H1 (cell line): ENCODE results near the gene MACROD2. TPM values are rescaled to one million over a fixed set of nuclear protein-coding genes. Genes with fewer than 3 reads are reported as not detected.

Source experiments
- CTCF ChIA-PET: fragments of 300-600 bp; sonication (Branson Sonifier 250); formaldehyde crosslinking; loops from one replicate; lab custom pipeline; 2021; ENCODE audit not compliant: partially characterized antibody; lab: Charles Lee
- POLR2A ChIA-PET: fragments of 300-600 bp; sonication (Branson Sonifier 250); formaldehyde crosslinking; loops from one replicate; lab custom pipeline; 2021; ENCODE audit warnings: inconsistent platforms; ENCODE audit not compliant: partially characterized antibody; lab: Charles Lee
- DNase-seq, 2 experiments: peaks; one replicate each; pipeline versions ENCODE4 v3.0.0 to v3.0.0-alpha.2; 2010 to 2022; ENCODE audit warnings: low spot score in 2 of 2, low read depth in 1 of 2, mixed read lengths in 1 of 2
- FAIRE-seq: peaks from 2 replicates; lab custom pipeline; 2011; peaks lifted over from hg19 to GRCh38; lab: Jason Lieb, UNC
- H2AFZ ChIP-seq: 2 replicates; pipeline ENCODE4 v1.8.1; 2012; ENCODE audit warnings: low read length, inconsistent platforms
- H2AK5ac ChIP-seq: 2 replicates; pipeline ENCODE4 v1.6.1; 2013; ENCODE audit warnings: low read depth, low read length
- H2BK120ac ChIP-seq: replicated peaks from 2 replicates; pipeline ENCODE3; 2013; ENCODE audit warnings: low read depth, low read length, inconsistent platforms
- H2BK12ac ChIP-seq: 2 replicates; pipeline ENCODE4 v1.6.1; 2013; ENCODE audit warnings: low read depth, low read length
- H2BK15ac ChIP-seq: 2 replicates; pipeline ENCODE4 v1.6.1; 2013; ENCODE audit warnings: low read length
- H2BK20ac ChIP-seq: 2 replicates; pipeline ENCODE4 v1.6.1; 2013; ENCODE audit warnings: low read length
- H2BK5ac ChIP-seq: 2 replicates; pipeline ENCODE4 v1.6.1; 2013; ENCODE audit warnings: low read depth, low read length
- H3K14ac ChIP-seq: 2 replicates; pipeline ENCODE4 v1.6.1; 2013; ENCODE audit warnings: inconsistent platforms; ENCODE audit not compliant: insufficient read length
- H3K18ac ChIP-seq: 2 replicates; pipeline ENCODE4 v1.6.1; 2013; ENCODE audit warnings: low read length; ENCODE audit errors: extremely low read depth
- H3K23ac ChIP-seq: 2 replicates; pipeline ENCODE4 v1.6.1; 2013; ENCODE audit warnings: inconsistent platforms; ENCODE audit not compliant: insufficient read length
- H3K23me2 ChIP-seq: 2 replicates; pipeline ENCODE4 v1.6.1; 2013; ENCODE audit warnings: low read depth, low read length
- H3K27ac ChIP-seq: 2 replicates; pipeline ENCODE4 v1.6.1; 2011; ENCODE audit warnings: low read depth, low read length, inconsistent platforms
- H3K27me3 ChIP-seq, 4 experiments: replicated peaks in 1 of 4; 1 replicate in 1 of 4; 2 replicates in 3 of 4; pipeline versions ENCODE4 v1.6.1 to v1.8.1; 2011 to 2013; ENCODE audit warnings: low read length in 3 of 4, mild to moderate bottlenecking in 3 of 4, inconsistent platforms in 2 of 4, mixed read lengths in 2 of 4, moderate library complexity in 1 of 4; ENCODE audit not compliant: control insufficient read depth in 3 of 4, insufficient read depth in 3 of 4; ENCODE audit errors: extremely low read depth in 1 of 4
- H3K36me3 ChIP-seq, 4 experiments: 2 replicates each; pipeline versions ENCODE4 v1.6.1 to v1.8.1; 2011 to 2013; ENCODE audit warnings: mild to moderate bottlenecking in 4 of 4, low read length in 3 of 4, moderate library complexity in 2 of 4, control low read depth in 1 of 4, inconsistent platforms in 1 of 4; ENCODE audit not compliant: insufficient read depth in 4 of 4, control insufficient read depth in 2 of 4
- H3K4ac ChIP-seq: replicated peaks from 2 replicates; pipeline ENCODE3; 2013; ENCODE audit warnings: low read length, low read depth, mixed read lengths, inconsistent platforms; ENCODE audit not compliant: insufficient read length
- H3K4me1 ChIP-seq, 4 experiments: replicated peaks in 1 of 4; 1 replicate in 1 of 4; 2 replicates in 3 of 4; pipeline versions ENCODE4 v1.6.1 to v1.8.1; 2011 to 2013; ENCODE audit warnings: low read length in 3 of 4, inconsistent platforms in 2 of 4, mixed read lengths in 1 of 4; ENCODE audit not compliant: insufficient read depth in 4 of 4, control insufficient read depth in 3 of 4
- H3K4me2 ChIP-seq, 2 experiments: 2 replicates each; pipeline versions ENCODE4 v1.6.1 to v1.8.1; 2011 to 2013; ENCODE audit warnings: low read depth in 2 of 2, low read length in 2 of 2, control low read depth in 1 of 2, inconsistent platforms in 1 of 2, mild to moderate bottlenecking in 1 of 2; ENCODE audit not compliant: insufficient read depth in 1 of 2
- H3K4me3 ChIP-seq, 4 experiments: fragments of 200-600, 300-600 bp in 1 of 4; sonication (generic), shearing (Covaris generic), sonication (Bioruptor Twin) in 1 of 4; 2 replicates each; pipeline versions ENCODE4 v1.5.1 to v1.8.1; 2011 to 2016; ENCODE audit warnings: low read length in 4 of 4, low read depth in 3 of 4, control low read depth in 2 of 4, inconsistent platforms in 2 of 4, mild to moderate bottlenecking in 2 of 4, mixed read lengths in 1 of 4, moderate library complexity in 1 of 4; ENCODE audit not compliant: insufficient read depth in 2 of 4; ENCODE audit errors: extremely low read depth in 1 of 4
- H3K56ac ChIP-seq: replicated peaks from 2 replicates; pipeline ENCODE3; 2013; ENCODE audit warnings: low read depth, mild to moderate bottlenecking, mixed read lengths, low read length, inconsistent platforms; ENCODE audit not compliant: insufficient read length
- H3K79me1 ChIP-seq: 2 replicates; pipeline ENCODE4 v1.6.1; 2013; ENCODE audit warnings: low read depth, low read length, control low read depth
- H3K79me2 ChIP-seq, 2 experiments: 2 replicates each; pipeline versions ENCODE4 v1.6.1 to v1.8.1; 2012 to 2013; ENCODE audit warnings: low read length in 2 of 2, mild to moderate bottlenecking in 2 of 2, inconsistent platforms in 1 of 2; ENCODE audit not compliant: insufficient read depth in 2 of 2, control insufficient read depth in 1 of 2
- H3K9ac ChIP-seq, 4 experiments: replicated peaks in 1 of 4; 1 replicate in 1 of 4; 2 replicates in 3 of 4; pipeline versions ENCODE4 v1.6.1 to v1.8.1; 2011 to 2013; ENCODE audit warnings: low read depth in 3 of 4, low read length in 3 of 4, control low read depth in 2 of 4, mild to moderate bottlenecking in 2 of 4, moderate library complexity in 2 of 4, inconsistent platforms in 1 of 4; ENCODE audit errors: extremely low read depth in 1 of 4
- H3K9me3 ChIP-seq, 2 experiments: 2 replicates each; pipeline versions ENCODE4 v1.6.1 to v1.8.1; 2012 to 2013; ENCODE audit warnings: mild to moderate bottlenecking in 2 of 2, moderate library complexity in 2 of 2, control low read depth in 1 of 2, inconsistent platforms in 1 of 2, low read depth in 1 of 2, low read length in 1 of 2, mixed read lengths in 1 of 2; ENCODE audit not compliant: insufficient read depth in 2 of 2
- H4K20me1 ChIP-seq, 2 experiments: replicated peaks in 1 of 2; 2 replicates each; pipeline versions ENCODE3 to v1.8.1; 2011 to 2013; ENCODE audit warnings: inconsistent platforms in 2 of 2, low read length in 2 of 2, mild to moderate bottlenecking in 1 of 2; ENCODE audit not compliant: insufficient read depth in 2 of 2, control insufficient read depth in 1 of 2
- H4K5ac ChIP-seq: 2 replicates; pipeline ENCODE4 v1.6.1; 2013; ENCODE audit warnings: low read length, low read depth, mixed read lengths, inconsistent platforms; ENCODE audit not compliant: insufficient read length
- H4K8ac ChIP-seq: 2 replicates; pipeline ENCODE4 v1.8.0; 2013; ENCODE audit warnings: mild to moderate bottlenecking, moderate library complexity, low read length, inconsistent platforms; ENCODE audit not compliant: insufficient read depth; ENCODE audit errors: extremely low read depth
- H4K91ac ChIP-seq: replicated peaks from 2 replicates; pipeline ENCODE3; 2013; ENCODE audit warnings: low read length, mixed read lengths, inconsistent platforms; ENCODE audit not compliant: insufficient read length
- ATF2 ChIP-seq: IDR thresholded peaks from 2 replicates; pipeline ENCODE4 v1.6.1; 2012; ENCODE audit warnings: low read length, inconsistent platforms
- ATF3 ChIP-seq: IDR thresholded peaks from 2 replicates; pipeline ENCODE4 v1.6.1; 2011; ENCODE audit warnings: low read depth, mild to moderate bottlenecking, low read length; ENCODE audit not compliant: insufficient read depth
- BCL11A ChIP-seq, 2 experiments: IDR thresholded peaks; one replicate each; pipeline ENCODE4 v1.6.1; 2011; ENCODE audit warnings: low read depth in 2 of 2, low read length in 2 of 2, mild to moderate bottlenecking in 2 of 2
- CBX8 ChIP-seq: fragments of 300-800, 300-1000 bp; sonication (generic); IDR thresholded peaks from 2 replicates; pipeline ENCODE4 v1.7.1; 2016; ENCODE audit warnings: low read depth, low read length, borderline replicate concordance
- JUN ChIP-seq: IDR thresholded peaks from 2 replicates; pipeline ENCODE4 v1.6.1; 2011; ENCODE audit warnings: low read depth, mild to moderate bottlenecking, improper control_type of control experiment, low read length
- KDM1A ChIP-seq: fragments of 200-600, 300-600 bp; sonication (generic); IDR thresholded peaks from 2 replicates; pipeline ENCODE4 v1.7.1; 2016; ENCODE audit warnings: mild to moderate bottlenecking, low read length, borderline replicate concordance
- POU5F1 ChIP-seq: IDR thresholded peaks from 2 replicates; pipeline ENCODE4 v1.6.1; 2011; ENCODE audit warnings: low read depth, mild to moderate bottlenecking, low read length, moderate library complexity
- RBBP5 ChIP-seq: IDR thresholded peaks from 2 replicates; pipeline ENCODE4 v1.7.1; 2012; ENCODE audit warnings: low read depth, mild to moderate bottlenecking, inconsistent platforms, low read length, moderate library complexity, borderline replicate concordance
- SIRT6 ChIP-seq: IDR thresholded peaks from one replicate; pipeline ENCODE4 v1.7.1; 2012; ENCODE audit warnings: low read length, inconsistent platforms
- SIX5 ChIP-seq: IDR thresholded peaks from 2 replicates; pipeline ENCODE4 v1.6.1; 2011; ENCODE audit warnings: mild to moderate bottlenecking, low read depth, low read length
- SRF ChIP-seq: IDR thresholded peaks from 2 replicates; pipeline ENCODE4 v1.6.1; 2011; ENCODE audit warnings: mild to moderate bottlenecking, low read depth, low read length, moderate library complexity
- TAF1 ChIP-seq: IDR thresholded peaks from 2 replicates; pipeline ENCODE4 v1.6.1; 2011; ENCODE audit warnings: mild to moderate bottlenecking, low read depth, low read length
- TBP ChIP-seq: IDR thresholded peaks from 2 replicates; pipeline ENCODE4 v1.6.1; 2011; ENCODE audit warnings: low read depth, low read length, improper control_type of control experiment
- TCF12 ChIP-seq: IDR thresholded peaks from 2 replicates; pipeline ENCODE4 v1.6.1; 2011; ENCODE audit warnings: low read depth, mild to moderate bottlenecking, low read length
- WGBS, 2 experiments: shearing (Covaris generic) in 1 of 2; methylation state at CpG; one replicate each; pipeline versions ENCODE4 v1.1.6 to v1.1.7; 2013 to 2015; ENCODE audit warnings: low lambda C conversion rate in 2 of 2, mixed read lengths in 2 of 2, inconsistent platforms in 1 of 2, low coverage in 1 of 2, missing lambda C conversion rate in 1 of 2; ENCODE audit not compliant: insufficient replicate concordance in 2 of 2, insufficient coverage in 1 of 2, insufficient read length in 1 of 2; ENCODE audit errors: extremely low coverage in 1 of 2, missing lambda C conversion rate in 1 of 2; 5-methylcytosine and 5-hydroxymethylcytosine counted together
- polyA plus RNA-seq, 7 experiments: library from polyadenylated mRNA; depleted of rRNA in 3 of 7; stranded (reverse) in 5 of 7; unstranded in 2 of 7; fragments of >200 nt in 5 of 7; fragments of 200-250 nt in 2 of 7; gene quantifications; 1 replicate in 5 of 7; 2 replicates in 1 of 7; 4 replicates in 1 of 7; pipeline versions ENCODE4 v1.2.1 to v1.2.3, GENCODE V29; 2011 to 2013; ENCODE audit warnings: missing spikeins in 2 of 7, mixed read lengths in 2 of 7
- total RNA-seq: library from RNA; stranded (reverse); fragmentation: NEBNext Ultra II Directional; extraction: Animal tissue kit (Norgen Biotek cat#: 25700); gene quantifications from 2 replicates; pipeline ENCODE4 v1.2.1, GENCODE V29; 2021

Gene MACROD2
- total and polyA plus RNA-seq, 2 of the 8 experiments (the other 6 are each of a cell fraction or from before 2014, with no cell fraction given): 0.70 to 3.9 TPM

- Histone ChIP-seq H2BK15ac (no peak overlapping the region), H3K36me3 (no peaks in the 10 kb centered on the region), H3K27me3 (no peaks in the 10 kb centered on the region), H3K9ac (no peak overlapping the region), H2AK5ac (no peak overlapping the region), H3K56ac (no peak overlapping the region), H3K23ac (no peak overlapping the region), H3K4ac (no peak overlapping the region), H4K5ac (no peak overlapping the region), H3K79me1 (no peaks in the 10 kb centered on the region), H4K20me1 (no peaks in the 10 kb centered on the region), H4K8ac (no peak overlapping the region), H3K18ac (no peak overlapping the region), H3K4me2 (no peak overlapping the region), H3K9me3 (no peaks in the 10 kb centered on the region), H2BK12ac (no peak overlapping the region), H3K23me2 (no peaks in the 10 kb centered on the region; the same call in 1 of the 2 replicates), H3K4me3 (no peak overlapping the region), H4K91ac (no peak overlapping the region), H3K79me2 (no peaks in the 10 kb centered on the region), H2AFZ (no peak overlapping the region), H2BK5ac (no peak overlapping the region), H3K27ac (no peak overlapping the region), H3K14ac (no peak overlapping the region), H3K4me1 (no peaks in the 10 kb centered on the region), H2BK20ac (no peak overlapping the region), H2BK120ac (no peak overlapping the region)
- DNase-seq: no peak
- WGBS, 2 experiments: 82% methylated on average over 1 of the region's 1 CpG; no CpG with 5 or more reads in 1 of the 2 experiments
- ChIA-PET CTCF (no interaction called here), POLR2A (no interaction called here)
- no peak for FAIRE-seq
- TF ChIP-seq KDM1A: no peak
- no peak for TF ChIP-seq TAF1
- no peak for TF ChIP-seq TCF12
- TF ChIP-seq ATF3: no peak
- TF ChIP-seq CBX8: no peak
- no peak for TF ChIP-seq JUN
- TF ChIP-seq SIX5: no peak
- TF ChIP-seq BCL11A (IDR thresholded peaks at IDR 0.05; ENCODE audit: low read depth in 2 of 2, low read length in 2 of 2): no peak
- TF ChIP-seq RBBP5: no peak
- TF ChIP-seq SIRT6: no peak
- TF ChIP-seq ATF2: no peak
- no peak for TF ChIP-seq TBP
- no peak for TF ChIP-seq SRF
- TF ChIP-seq POU5F1: no peak
These were observed 1169.4 kb downstream of the MACROD2 start for GRCh38 chr20:15164726-15165125.
